NCI-H1694 (cell line): ENCODE results near the gene ESRP2.

ENCODE experiments used
- DNase-seq: peaks from one replicate; lab custom pipeline; 2025; lab: John Stamatoyannopoulos, UW

Gene ESRP2

DNA sequence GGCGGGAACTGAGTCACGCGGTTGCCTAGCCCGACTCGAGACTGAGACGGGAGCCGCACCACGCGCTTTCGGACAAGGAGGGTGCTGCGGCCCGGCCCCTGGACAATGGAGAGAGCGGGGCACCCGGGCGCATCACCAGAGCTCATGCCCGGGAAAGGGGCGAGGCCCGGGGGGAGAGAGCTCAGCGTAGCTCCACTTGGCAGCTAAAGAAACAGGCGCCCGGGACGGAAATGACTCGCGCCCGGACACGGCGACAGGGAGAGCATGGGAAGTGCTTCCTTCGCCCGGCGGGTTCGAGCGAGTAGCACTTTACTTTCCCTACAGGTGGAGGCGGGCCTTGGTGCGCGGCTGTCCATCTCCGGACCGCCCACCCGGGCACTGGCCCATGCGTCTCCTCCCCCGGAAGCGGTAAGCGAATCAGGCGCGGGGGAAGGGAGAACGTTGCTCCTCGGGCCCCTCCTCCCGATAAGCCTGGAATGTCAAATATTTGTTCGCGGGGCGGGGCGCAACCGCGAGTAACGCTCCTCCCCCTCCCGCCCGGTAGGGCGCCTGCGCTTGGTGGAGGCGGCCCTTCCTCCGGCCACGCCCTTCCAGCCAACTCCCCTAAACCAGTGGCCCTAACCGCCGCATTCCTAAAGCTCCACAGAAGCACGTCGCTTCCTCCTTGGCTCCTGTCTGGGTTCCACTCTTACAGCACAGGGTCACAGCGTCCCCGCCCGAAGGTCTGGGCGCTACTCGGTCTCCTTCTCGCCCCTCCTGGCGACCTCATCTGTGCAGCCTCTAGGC, 1.5 kb upstream of the ESRP2 start:
- DNase-seq: peak; percentile 69

DNA sequence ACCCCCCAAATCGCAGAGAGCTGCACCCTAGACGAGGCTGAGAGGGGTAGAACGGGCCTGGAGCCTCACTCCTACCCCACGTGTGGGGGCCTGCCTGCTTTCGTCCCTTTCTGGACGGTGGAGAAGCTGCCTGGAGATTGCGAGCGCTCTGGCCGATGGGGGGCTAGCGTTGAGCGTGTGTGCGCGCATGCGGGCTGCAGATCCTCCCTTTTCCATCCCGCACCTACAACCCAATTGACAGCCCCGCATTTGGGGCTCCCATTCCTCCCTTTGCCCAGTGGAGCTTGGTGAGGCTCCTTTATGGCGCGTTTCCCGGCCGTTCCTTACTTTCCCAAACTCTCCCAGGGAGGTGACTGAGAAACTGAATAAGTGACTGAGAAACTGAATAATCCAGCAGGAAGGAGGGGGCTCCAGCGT, 907 bp upstream of the ESRP2 start:
- DNase-seq: no peak

DNA sequence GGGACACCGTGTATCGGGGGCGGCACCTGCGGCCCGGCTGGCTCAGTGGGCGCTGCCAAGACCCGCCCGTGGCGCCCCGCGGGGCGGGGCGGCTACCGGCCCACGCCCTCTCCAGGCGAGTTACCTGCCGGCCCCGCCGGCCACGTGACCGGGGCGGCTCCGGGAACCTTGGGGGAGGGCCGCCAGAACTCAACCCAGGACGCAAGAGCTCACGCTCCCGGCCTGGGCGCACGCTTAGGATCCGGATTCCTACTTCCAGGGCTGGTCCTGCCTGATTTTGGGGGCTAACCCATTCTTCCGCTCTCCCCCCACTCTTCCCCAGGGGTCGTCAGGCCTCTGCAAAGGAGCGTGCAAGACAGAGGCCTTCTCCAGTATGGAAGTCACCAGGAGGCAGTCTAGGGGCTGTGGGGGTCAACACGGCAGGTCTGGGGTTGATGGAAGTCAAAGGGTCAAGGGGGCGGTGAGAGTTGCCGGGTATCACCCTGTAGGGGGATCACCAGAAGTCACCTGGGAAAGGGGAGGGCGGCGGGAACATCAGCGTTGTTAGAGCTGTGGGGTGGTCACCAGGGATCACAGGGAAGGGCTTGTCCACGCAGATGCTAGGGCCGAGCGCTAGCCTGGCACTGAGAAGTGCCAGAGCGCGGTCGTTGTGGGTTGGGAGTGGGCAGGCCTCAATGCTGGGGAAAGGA, 354 bp upstream of the ESRP2 start:
- DNase-seq: no peak

DNA sequence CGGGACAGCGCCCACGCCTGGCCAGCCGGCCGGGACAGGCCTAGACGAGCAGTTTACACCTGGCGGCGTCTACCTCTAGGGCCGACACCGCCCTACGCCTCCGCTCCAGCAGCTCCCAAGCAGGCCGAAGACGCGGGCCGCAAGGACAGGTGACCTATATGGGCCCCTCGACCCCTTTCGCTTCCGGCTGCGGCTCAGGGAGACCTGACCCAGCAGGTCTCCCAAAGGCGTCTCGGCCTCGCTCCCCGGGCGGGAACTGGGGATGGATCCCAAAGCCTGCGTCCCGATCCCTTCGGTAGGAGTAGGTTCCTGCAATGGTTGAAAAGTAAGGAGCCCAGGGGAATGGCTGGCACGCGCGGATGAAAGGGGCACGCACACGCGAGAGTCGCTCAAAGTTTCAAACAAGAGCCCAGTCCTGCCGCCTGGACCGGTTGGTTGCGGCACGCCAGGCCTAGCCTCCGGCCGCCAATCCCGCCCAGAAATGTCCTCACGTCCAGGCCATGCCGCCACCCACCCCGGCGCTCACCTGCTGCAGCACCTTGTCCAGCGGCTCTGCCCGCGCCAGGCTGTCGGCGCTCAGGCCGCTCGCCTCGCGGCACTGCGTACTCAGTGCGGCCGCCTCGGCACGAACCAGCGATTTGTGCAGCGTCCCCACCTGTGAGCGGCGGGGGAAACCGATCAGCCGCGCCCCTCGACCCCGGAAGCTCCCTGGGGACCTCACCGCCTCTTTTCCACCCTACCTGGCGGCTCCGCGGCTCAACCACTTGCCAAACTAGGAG, 630 bp downstream of the ESRP2 start:
- DNase-seq: no peak

DNA sequence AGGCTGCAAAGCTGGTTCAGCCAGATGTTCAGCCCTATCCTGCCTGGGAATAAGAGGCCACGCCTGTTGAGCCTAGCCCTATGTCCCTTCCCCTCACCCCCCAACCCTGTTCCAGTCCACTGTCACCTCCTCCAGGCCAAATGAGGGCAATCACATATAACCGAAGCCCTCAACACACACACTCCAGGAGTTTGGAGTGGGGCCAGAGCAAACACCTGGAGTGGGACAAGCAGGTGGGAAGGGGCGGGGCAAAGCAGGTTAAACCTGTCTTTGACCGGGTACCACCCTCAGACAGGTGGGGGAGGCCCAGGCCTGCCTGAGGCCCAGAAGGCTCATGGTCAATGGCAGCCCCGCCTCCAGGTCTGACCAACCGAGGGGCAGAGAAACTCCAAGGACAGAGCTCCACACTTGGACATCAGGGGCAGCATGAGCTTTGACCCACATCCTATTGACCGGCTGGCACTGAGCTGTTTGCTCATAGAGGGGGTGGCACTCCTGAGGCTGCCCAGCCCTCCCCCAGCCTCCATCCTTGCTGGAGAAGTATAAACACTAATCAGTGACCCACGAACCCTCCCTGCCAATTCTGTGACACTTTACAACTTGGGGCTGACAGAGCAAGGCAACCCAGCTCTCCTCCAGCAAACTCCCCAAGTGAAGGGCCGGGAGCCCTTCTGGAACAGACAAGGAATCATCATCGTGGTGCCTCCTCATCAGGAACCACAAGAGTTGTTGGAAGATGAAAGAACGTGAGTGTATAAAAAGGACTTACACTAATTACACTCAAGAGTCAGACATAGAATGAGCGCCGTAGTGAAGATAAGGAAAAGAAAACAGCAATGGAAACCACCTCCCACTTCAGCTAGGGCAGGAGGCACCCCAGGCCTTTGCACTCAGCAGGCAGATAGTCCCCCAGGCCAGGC, 1.5 kb downstream of the ESRP2 start:
- no peak for DNase-seq

DNA sequence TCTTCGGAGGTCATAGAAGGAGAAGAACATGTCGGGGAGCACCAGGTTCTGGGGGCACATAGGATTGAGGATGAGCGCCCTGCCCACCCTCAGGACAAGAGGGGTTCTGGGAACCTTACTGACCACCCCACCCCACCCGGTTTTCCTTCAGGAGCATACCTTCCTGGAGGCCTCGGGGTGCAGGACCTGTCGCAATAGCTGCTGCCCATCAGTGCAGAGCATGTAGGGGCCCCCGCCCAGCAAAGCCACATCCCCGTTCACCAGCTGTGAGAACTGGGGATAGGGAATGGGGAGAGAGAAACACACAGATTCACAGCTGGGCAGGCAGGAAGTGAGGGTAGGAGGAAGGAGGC, 2.1 kb downstream of the ESRP2 start:
- DNase-seq: no peak

DNA sequence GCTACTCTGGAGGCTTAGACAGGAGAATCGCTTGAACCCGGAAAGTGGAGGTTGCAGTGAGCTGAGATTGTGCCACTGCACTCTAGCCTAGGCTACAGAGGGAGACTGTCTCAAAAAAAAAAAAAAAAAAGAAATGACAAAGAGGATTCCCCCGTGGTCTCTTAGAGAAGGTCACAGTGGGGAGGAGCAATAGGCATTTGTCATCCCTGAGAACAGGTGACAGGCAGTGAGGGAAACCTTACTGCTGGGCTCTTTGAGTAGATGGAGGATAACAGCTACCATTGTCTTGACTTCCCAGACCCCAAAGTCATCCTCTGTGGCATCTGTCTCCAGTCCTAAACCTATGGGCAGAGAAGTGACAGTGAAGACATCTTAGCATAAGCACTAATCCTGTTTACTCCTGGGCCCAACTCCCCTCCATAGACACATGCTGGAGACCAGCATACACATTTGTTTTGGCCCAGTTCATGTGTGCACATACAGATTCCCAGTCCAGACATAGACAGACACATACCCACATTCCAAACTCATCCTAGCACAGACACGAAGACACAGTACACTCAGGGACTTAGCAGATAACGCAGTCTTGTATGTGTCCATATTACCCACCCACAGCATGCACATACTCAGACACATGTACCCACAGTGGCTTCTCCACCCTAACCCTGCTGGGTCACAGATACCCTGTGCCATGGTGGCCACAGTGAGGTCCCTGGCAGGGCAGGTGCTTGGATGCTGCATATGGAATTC, 2.7 kb downstream of the ESRP2 start:
- DNase-seq: no peak

DNA sequence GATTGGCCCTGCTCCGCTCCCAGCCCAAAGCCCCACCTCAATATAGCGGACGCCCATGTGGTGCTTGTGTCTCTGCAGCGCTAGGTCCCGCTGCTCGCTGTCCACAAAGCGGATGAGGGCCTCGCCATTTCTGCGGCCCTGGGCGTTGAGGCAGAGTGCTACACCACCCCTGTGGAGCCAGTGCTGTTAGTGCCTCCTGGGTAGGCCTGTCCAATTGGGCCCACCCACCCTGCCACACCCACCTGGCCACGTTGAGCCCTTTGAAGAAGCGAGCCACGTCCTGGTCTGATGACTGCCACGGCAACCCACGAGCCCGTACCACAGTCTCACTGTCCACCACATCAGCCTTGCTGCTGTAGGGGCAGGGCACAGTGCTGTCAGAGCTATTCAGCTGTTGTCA, 3.6 kb downstream of the ESRP2 start:
- DNase-seq: no peak

DNA sequence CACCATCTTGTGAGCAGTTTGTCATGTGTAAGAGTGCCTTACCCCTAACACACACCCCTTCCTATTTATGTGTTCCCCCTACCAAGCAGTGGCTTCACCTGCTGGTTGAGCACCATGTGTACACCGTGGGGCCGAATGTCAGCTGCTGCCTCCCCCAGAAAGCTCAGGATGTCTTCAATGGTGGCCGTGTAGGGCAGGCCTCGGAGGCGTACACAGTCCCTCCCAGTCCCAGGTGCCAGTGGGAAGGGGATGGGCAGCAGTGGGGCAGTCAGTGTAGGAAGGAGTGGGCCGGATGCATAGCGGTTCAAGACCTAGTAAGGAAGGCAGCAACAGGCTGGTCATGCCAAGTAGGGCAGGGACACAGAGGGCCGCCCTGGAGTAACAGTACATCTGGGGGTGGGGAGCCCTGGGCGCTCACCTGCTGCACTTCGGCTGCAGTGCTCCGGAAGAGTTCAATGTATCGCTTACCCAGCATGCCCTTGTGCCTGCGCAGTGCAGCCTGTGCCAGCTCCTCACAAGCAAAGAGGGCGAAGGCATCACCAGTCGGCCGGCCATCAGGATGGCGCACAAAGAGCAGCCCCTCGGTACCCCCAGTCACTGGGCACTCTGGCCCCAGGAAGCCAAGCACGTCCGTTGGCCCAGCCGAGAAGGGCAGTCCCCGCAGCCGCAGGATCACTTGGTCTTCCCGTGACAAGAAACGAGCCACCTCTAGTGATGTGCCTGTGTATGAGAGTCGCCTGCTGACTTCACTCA, 4.4 kb downstream of the ESRP2 start:
- DNase-seq: no peak

DNA sequence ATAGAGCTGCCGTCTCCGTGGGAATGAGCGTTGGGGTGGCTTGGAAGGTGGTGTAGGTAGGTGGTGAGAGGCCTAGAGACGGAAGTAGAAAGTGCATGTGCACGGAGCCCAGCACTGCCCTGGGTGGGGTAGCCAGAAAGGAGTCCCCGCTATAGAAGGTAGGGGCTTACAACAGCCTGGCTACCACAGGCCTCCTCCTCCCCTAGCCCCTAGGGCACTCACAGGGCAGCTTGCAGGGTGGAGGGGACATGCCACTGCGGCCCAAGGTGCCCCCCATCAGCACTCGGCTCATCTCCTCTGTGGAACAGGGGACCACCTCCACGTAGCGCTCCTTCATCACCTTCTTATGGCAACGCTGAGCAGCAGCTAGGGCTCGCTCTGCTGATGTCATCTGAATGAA, 5.0 kb downstream of the ESRP2 start:
- DNase-seq: no peak

DNA sequence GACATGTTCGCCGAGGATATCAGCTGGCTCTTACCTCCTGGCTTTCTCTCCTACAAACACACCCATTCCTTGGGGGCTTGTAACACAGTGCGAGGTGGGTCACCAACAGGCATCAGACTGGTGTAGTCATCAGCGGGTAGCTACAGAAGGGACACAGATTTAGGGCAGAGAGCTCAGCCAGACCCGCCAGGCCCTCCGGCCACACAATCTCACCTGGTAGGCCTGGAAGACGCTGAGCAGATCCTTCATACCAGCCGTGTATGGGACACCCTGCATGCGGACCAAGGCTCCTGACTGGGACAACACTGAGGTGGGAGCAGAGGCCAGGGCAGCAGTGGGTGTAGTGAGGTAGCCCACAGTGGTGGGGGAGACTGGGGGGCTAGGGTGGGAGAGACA, 5.8 kb downstream of the ESRP2 start:
- DNase-seq: no peak

DNA sequence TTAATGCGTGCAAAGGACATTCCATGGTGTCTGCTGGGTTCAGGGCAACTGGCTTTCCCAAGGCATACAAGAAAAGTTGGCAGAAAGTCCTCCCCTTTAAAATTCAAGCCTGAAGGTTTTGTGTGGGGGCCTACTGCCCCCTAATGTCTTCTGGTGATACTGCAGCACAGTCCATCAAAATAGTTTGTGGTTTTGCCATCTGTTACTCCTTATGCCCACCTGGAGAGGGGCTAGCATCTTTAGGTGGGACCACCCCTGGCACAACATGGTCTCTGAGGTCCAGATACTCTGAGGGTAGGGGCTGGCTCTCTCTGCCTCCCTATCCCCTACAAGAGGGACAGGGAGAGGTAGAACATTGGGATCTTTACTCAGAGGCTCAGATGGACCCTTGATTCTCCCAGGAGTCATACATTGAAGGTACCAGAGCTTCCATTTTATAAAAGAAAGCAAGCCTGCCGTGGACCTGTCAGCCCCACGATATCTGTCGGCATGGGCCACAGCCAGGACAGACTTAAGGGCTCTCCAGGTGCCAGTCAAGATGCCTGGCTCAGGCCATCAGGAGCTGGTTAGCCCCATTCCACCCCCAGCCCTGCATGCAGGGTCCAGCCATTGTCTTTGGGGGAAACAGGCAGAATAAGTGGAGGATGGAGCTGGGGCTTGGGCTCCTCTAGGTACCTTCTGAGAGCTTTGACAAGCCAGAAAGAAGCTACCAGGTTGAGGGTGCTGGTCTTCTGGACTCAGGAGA, 6.3 kb downstream of the ESRP2 start:
- DNase-seq: peak; percentile 67

DNA sequence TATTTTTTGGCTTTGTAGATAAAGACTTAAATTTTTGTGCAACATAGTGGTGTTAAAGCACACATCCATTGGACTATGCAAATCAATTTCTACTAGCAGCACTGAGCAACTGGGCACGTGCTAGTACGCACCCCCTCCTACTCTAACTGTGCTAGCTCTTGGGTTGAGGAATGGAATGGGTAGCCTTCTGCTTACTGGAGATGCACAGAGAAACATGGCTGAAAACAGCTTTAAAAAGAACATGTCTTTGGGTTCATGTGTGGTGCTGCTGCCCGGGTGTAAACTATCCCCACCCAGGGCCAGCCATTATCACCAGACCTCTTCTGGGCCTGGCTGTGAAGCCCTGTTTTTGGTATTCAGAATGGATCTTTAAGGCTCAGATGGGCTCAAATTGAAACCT, 7.3 kb downstream of the ESRP2 start:
- no peak for DNase-seq

DNA sequence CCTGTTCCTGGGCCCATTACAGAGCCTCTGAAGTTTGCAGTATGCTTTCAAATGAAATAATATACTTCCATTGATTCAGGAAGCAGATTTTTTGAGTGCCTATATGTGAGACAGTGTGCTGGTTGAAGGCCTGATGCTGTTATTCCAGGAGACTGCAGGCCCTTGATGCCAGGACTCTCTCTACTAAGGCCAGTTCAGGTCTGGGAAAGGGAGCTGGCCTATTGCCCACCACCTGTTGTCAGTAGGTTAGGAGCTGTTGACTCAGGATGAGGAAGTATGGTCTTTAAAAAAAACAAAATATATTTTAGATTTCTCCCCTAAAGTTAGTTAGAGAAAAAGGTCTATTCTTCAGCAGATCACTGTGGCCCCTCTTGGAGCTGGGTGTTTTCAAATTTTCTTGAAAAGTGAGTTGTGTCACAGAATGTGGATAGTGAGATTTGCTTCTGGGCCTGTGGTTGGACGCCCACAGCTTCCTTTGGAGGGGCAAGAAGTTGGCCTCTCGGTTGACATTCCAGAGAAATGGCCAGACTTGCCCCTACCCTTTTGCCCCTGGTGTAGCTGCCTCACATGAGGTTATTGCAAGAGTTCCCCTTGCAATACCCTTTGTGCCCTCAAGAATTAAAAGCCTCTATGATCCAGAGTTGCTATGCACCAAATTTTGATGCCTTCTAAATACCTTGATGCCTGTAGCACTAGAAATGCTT, 7.9 kb downstream of the ESRP2 start:
- no peak for DNase-seq

DNA sequence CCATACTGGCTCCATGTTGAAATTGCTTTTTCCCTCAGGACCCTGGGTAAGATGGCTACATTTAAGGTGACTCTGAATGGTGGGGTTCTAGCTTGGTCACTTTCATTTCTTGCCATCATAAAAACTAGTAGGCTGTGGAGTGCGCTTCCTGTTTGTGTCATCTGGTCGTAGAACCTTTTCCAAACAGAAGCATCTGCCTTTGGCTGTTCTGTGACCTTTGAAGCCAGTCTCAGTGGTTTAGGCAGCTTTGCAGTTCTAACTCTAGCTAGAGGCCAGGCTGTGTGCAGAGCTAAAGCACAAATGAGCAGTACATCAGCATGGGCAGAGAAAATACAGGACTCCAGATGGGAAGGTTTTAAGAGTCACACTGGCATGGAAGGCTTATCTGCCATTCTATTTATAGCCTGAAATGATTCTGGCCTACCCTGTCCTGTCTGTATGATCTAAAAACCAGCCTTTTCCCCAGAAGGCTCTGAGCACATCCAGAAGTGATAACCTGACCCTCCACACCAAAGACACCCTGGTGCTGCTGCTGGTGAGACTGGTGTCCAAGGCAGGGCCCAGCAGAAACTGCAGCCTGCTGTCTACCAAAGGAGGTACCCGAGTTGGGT, 8.6 kb downstream of the ESRP2 start:
- no peak for DNase-seq

DNA sequence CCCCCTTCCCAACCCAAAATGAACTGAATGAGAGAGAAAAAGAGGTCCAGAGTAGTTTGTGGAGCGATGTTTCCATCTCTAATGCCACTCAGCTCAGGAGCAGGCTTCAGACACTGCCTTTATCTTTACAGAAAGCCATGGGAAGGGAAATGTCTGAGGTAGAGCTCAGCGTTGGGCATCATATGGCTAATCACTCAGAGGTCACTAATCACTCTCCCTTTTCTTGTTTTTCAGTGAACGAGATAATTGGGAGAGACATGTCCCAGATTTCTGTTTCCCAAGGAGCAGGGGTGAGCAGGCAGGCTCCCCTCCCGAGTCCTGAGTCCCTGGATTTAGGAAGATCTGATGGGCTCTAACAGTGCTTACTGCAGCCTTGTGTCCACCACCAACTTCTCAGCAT, 9.8 kb downstream of the ESRP2 start:
- DNase-seq: no peak

DNA sequence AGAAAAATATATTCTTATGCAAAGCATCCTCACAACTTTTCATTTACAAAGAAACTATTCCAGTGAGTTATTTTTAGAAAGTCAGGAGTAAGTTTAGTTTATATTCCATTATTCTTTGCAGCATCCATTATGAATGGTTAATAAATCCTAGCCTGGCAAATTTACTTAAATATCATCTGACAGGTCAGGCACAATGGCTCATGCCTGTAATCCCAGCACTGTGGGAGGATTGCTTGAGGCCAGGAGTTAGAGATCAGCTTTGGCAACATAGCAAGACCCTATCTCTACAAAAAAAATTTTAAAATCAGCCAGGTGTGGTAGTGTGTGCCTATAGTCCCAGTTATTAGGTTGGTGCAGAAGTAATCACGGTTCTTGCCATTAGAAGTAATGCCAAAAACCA, 12.9 kb downstream of the ESRP2 start:
- DNase-seq: no peak

DNA sequence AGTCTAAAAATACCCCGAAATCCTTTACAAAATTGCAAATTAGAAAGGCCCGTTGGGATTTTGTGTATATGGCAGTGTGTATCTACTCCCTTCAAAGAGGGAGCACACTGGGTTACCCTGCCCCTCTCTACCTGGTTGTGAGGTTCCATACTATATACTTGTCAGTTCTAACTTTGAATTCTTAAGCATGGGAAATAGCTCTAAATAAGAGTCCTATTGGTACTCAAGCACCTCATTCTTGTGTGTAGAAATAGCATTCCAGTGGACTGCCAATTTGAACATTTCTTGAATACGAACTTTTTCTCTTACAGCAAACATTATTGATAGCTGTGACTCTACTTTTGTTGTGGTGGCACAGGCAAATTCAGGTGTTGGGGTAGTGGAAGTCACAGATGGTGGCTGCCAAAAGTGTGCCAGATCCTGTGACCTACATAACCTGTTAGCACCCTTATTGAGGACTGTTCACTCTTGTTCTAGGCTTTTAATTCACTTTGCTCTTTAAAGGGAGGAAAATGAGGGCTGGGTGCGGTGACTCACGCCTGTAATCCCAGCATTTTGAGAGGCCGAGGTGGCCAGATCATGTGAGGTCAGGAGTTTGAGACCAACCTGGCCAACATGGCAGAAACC, 16.1 kb downstream of the ESRP2 start:
- no peak for DNase-seq
